ENCODE results near the gene NPVF.

DNA sequence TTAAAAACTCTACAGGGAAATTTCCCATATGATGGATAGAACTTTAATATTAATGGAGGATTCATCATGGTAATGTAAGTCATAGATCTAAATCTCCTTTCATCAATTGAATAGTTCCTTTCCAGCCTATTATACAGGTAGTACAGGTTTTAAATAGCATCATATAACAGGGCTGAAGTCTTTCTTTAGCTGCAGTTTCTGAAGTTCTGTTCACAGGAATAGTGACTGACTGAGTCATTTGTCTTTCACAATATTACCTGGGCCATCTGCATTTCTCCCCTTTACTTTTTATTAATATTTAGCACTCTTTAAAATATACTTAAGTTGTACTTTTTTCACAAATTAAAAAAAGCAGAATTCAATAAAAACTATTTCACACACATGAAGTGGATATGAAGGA lies 12.6 kb upstream of the NPVF start:
- TF ChIP-seq TAF1 (IDR thresholded peaks at IDR 0.05; ENCODE audit: borderline replicate concordance, low read depth, low read length) (no peak), POLR2AphosphoS5 (IDR thresholded peaks at IDR 0.05; ENCODE audit: low read depth, low read length) (no peak), POLR2A (IDR thresholded peaks at IDR 0.05; ENCODE audit: low read depth, low read length) (no peak)
